ENCODE data around the gene SNX24.

Gene SNX24

GRCh38 chr5:122921826-122922225 is 76.4 kb downstream of the SNX24 start:
- DNase-seq: peak; percentile 56

GRCh38 chr5:122924203-122924602 is 78.8 kb downstream of the SNX24 start:
- peak; percentile 3 for DNase-seq

- no peak for DNase-seq
These were observed 79.4 kb downstream of the SNX24 start for GRCh38 chr5:122924719-122925395.

- DNase-seq: no peak
These were observed 83.6 kb downstream of the SNX24 start for GRCh38 chr5:122929001-122929400.

GRCh38 chr5:122929980-122930379 is 84.6 kb downstream of the SNX24 start:
- no peak for DNase-seq

- no peak for DNase-seq
These were observed 88.5 kb downstream of the SNX24 start for GRCh38 chr5:122933956-122934355.

- DNase-seq: no peak
These were observed 90.7 kb downstream of the SNX24 start for GRCh38 chr5:122936088-122936487.

- no peak for DNase-seq
These were observed 92.5 kb downstream of the SNX24 start for GRCh38 chr5:122937914-122938313.

- no peak for DNase-seq
These were observed 95.5 kb downstream of the SNX24 start for GRCh38 chr5:122940890-122941289.

- DNase-seq: no peak
These were observed 96.3 kb downstream of the SNX24 start for GRCh38 chr5:122941737-122942136.

- DNase-seq: peak; percentile 47
These were observed 96.9 kb downstream of the SNX24 start for GRCh38 chr5:122942164-122942914.

GRCh38 chr5:122943050-122943698 is 97.8 kb downstream of the SNX24 start:
- DNase-seq: no peak

- DNase-seq: no peak
These were observed 98.6 kb downstream of the SNX24 start for GRCh38 chr5:122944051-122944450.

- no peak for DNase-seq
These were observed 102.0 kb downstream of the SNX24 start for GRCh38 chr5:122947372-122947771.

GRCh38 chr5:122947772-122948171 is 102.4 kb downstream of the SNX24 start:
- no peak for DNase-seq

GRCh38 chr5:122948319-122948718 is 102.9 kb downstream of the SNX24 start:
- no peak for DNase-seq

- DNase-seq: no peak
These were observed 106.2 kb downstream of the SNX24 start for GRCh38 chr5:122951658-122952057.

- DNase-seq: no peak
These were observed 109.3 kb downstream of the SNX24 start for GRCh38 chr5:122954719-122955118.

- no peak for DNase-seq
These were observed 112.0 kb downstream of the SNX24 start for GRCh38 chr5:122957457-122957856.

GRCh38 chr5:122959740-122960445 is 114.5 kb downstream of the SNX24 start:
- DNase-seq: no peak

GRCh38 chr5:122963305-122963704 is 117.9 kb downstream of the SNX24 start:
- DNase-seq: no peak

- DNase-seq: no peak
These were observed 119.7 kb downstream of the SNX24 start for GRCh38 chr5:122965111-122965510.

GRCh38 chr5:122967085-122967484 is 121.7 kb downstream of the SNX24 start:
- no peak for DNase-seq

All from fibroblast of skin of back (primary cell).